ENCODE data around the gene MADD. TPM values are rescaled to one million over a fixed set of nuclear protein-coding genes. Genes with fewer than 3 reads are reported as not detected.
"Not testable (repeated sequence)": the region's sequence is repeated elsewhere in the genome, so short reads cannot be mapped to it uniquely, and the experiment has no call there.

Gene MADD
- total RNA-seq, 1 donor from 2014 or later: 29.6 TPM

GRCh38 chr11:47331454-47332302 is 61.7 kb downstream of the MADD start:
- TF ChIP-seq CTCF (IDR thresholded peaks at IDR 0.05): no peak
- Mint-ChIP-seq H3K9me3 (ENCODE audit: low read depth) (no peaks in the 10 kb centered on the region), H3K4me3 (ENCODE audit: unreplicated experiment) (no peak overlapping the region), H3K36me3 (ENCODE audit: low read depth) (peaks cover 9% of the 10 kb centered on the region), H3K27ac (ENCODE audit: unreplicated experiment) (no peak overlapping the region), H3K4me1 (ENCODE audit: low read depth) (peaks cover 7% of the 10 kb centered on the region), H3K27me3 (ENCODE audit: low read depth) (no peaks in the 10 kb centered on the region)
- DNase-seq (ENCODE audit: low spot score): no peak

- no peak for TF ChIP-seq CTCF (IDR thresholded peaks at IDR 0.05)
- peaks cover 7% of the 10 kb centered on the region for H3K4me1 Mint-ChIP-seq (ENCODE audit: low read depth)
- H3K4me3 Mint-ChIP-seq (ENCODE audit: unreplicated experiment): no peak overlapping the region
- H3K9me3 Mint-ChIP-seq (ENCODE audit: low read depth): no peaks in the 10 kb centered on the region
- H3K27me3 Mint-ChIP-seq (ENCODE audit: low read depth): no peaks in the 10 kb centered on the region
- no peak overlapping the region for H3K27ac Mint-ChIP-seq (ENCODE audit: unreplicated experiment)
- DNase-seq (ENCODE audit: low spot score): no peak
- H3K36me3 Mint-ChIP-seq (ENCODE audit: low read depth): peaks cover 8% of the 10 kb centered on the region
Measured at GRCh38 chr11:47332303-47332711, 62.4 kb downstream of the MADD start.

GRCh38 chr11:47332791-47333525 is 63.0 kb downstream of the MADD start:
- no peaks in the 10 kb centered on the region for H3K9me3 Mint-ChIP-seq (ENCODE audit: low read depth)
- no peaks in the 10 kb centered on the region for H3K27me3 Mint-ChIP-seq (ENCODE audit: low read depth)
- H3K36me3 Mint-ChIP-seq (ENCODE audit: low read depth): peaks cover 4% of the 10 kb centered on the region
- no peak for DNase-seq (ENCODE audit: low spot score)
- H3K4me1 Mint-ChIP-seq (ENCODE audit: low read depth): peaks cover 7% of the 10 kb centered on the region
- TF ChIP-seq CTCF (IDR thresholded peaks at IDR 0.05): no peak
- H3K27ac Mint-ChIP-seq (ENCODE audit: unreplicated experiment): no peak overlapping the region
- H3K4me3 Mint-ChIP-seq (ENCODE audit: unreplicated experiment): no peak overlapping the region

- Mint-ChIP-seq H3K36me3 (ENCODE audit: low read depth) (peaks cover 3% of the 10 kb centered on the region), H3K4me3 (ENCODE audit: unreplicated experiment) (no peak overlapping the region), H3K9me3 (ENCODE audit: low read depth) (no peaks in the 10 kb centered on the region), H3K27me3 (ENCODE audit: low read depth) (no peaks in the 10 kb centered on the region), H3K4me1 (ENCODE audit: low read depth) (peaks cover 7% of the 10 kb centered on the region), H3K27ac (ENCODE audit: unreplicated experiment) (no peak overlapping the region)
- no peak for DNase-seq (ENCODE audit: low spot score)
- TF ChIP-seq CTCF (IDR thresholded peaks at IDR 0.05): no peak
Measured at GRCh38 chr11:47333526-47333845, 63.6 kb downstream of the MADD start.

GRCh38 chr11:47333886-47334443 is 64.0 kb downstream of the MADD start:
- Mint-ChIP-seq H3K4me1 (ENCODE audit: low read depth) (peaks cover 7% of the 10 kb centered on the region), H3K27me3 (ENCODE audit: low read depth) (no peaks in the 10 kb centered on the region), H3K9me3 (ENCODE audit: low read depth) (no peaks in the 10 kb centered on the region), H3K27ac (ENCODE audit: unreplicated experiment) (no peak overlapping the region), H3K4me3 (ENCODE audit: unreplicated experiment) (no peak overlapping the region), H3K36me3 (ENCODE audit: low read depth) (peaks cover 1% of the 10 kb centered on the region)
- TF ChIP-seq CTCF (IDR thresholded peaks at IDR 0.05): no peak
- no peak for DNase-seq (ENCODE audit: low spot score)

GRCh38 chr11:47334699-47335411 is 64.9 kb downstream of the MADD start:
- not testable (repeated sequence) for DNase-seq (ENCODE audit: low spot score); H3K4me3 Mint-ChIP-seq (ENCODE audit: unreplicated experiment); H3K27me3 Mint-ChIP-seq (ENCODE audit: low read depth); H3K9me3 Mint-ChIP-seq (ENCODE audit: low read depth); H3K36me3 Mint-ChIP-seq (ENCODE audit: low read depth); H3K27ac Mint-ChIP-seq (ENCODE audit: unreplicated experiment); H3K4me1 Mint-ChIP-seq (ENCODE audit: low read depth)

Data from chondrocyte (in vitro differentiated cells).